HCT116 (cell line): ENCODE results near the gene TNFRSF14. TPM values are rescaled to one million over a fixed set of nuclear protein-coding genes. Genes with fewer than 3 reads are reported as not detected.

ENCODE experiments used
- ATAC-seq: fragments of 200-7000 bp; cut with Tn5 transposase; 2 replicates; pipeline ENCODE4 v1.9.1; 2020; ENCODE audit warnings: mild to moderate bottlenecking, moderate library complexity
- BruUV-seq: library from RNA; stranded (reverse); fragments of 400-500 nt; replicated peaks from 2 replicates; lab custom pipeline; 2021; lab: Mats Ljungman, UMichigan
- CTCF ChIA-PET: fragments of 300-600 bp; sonication (Branson Sonifier 250); formaldehyde crosslinking; loops from one replicate; lab custom pipeline; 2021; ENCODE audit warnings: antibody characterized with exemption; lab: Charles Lee
- POLR2A ChIA-PET: fragments of 300-600, 350-600 bp; sonication (Branson Sonifier 250); formaldehyde crosslinking; loops from one replicate; lab custom pipeline; 2021; ENCODE audit warnings: antibody characterized with exemption; lab: Charles Lee
- RAD21 ChIA-PET, 2 experiments: fragments of 300-600 bp; sonication (Branson Sonifier 250); formaldehyde crosslinking; loops; one replicate each; lab custom pipeline; 2023; ENCODE audit warnings: low total read pairs in 2 of 2; ENCODE audit not compliant: uncharacterized antibody in 2 of 2, unreplicated experiment in 2 of 2, low non-redundant PET in 1 of 2; lab: Charles Lee
- DNase-seq: peaks from one replicate; pipeline ENCODE4 v3.0.0-alpha.2; 2010; ENCODE audit warnings: low read depth, low spot score
- H2AFZ ChIP-seq: fragments of 200-600 bp; shearing (Covaris generic), sonication (generic); 2 replicates; pipeline ENCODE4 v1.6.1; 2017; ENCODE audit warnings: low read depth, mixed run types, mixed read lengths, antibody characterized with exemption, low read length; ENCODE audit not compliant: poor library complexity, severe bottlenecking
- H3K27ac ChIP-seq: 2 replicates; pipeline ENCODE4 v1.5.1; 2012; ENCODE audit warnings: low read depth, low read length
- H3K27me3 ChIP-seq: fragments of 200-600 bp; sonication (generic); 2 replicates; pipeline ENCODE4 v1.6.1; 2016; ENCODE audit warnings: mixed run types, low read length, mixed read lengths; ENCODE audit not compliant: insufficient read depth
- H3K36me3 ChIP-seq, 2 experiments: fragments of 200-500 bp in 1 of 2; fragments of 200-600 bp in 1 of 2; sonication (Bioruptor generic) in 1 of 2; sonication (generic) in 1 of 2; 2 replicates each; pipeline versions ENCODE4 v1.5.1 to v1.6.1; 2014 to 2016; ENCODE audit warnings: low read length in 2 of 2, inconsistent platforms in 1 of 2, mixed read lengths in 1 of 2, mixed run types in 1 of 2; ENCODE audit not compliant: insufficient read depth in 2 of 2, control insufficient read depth in 1 of 2
- H3K4me1 ChIP-seq, 2 experiments: fragments of 200-600 bp in 1 of 2; sonication (generic) in 1 of 2; 2 replicates each; pipeline versions ENCODE4 v1.5.1 to v1.6.1; 2012 to 2017; ENCODE audit warnings: low read length in 2 of 2, inconsistent platforms in 1 of 2, mild to moderate bottlenecking in 1 of 2, mixed read lengths in 1 of 2, mixed run types in 1 of 2, moderate library complexity in 1 of 2; ENCODE audit not compliant: insufficient read depth in 2 of 2, control insufficient read depth in 1 of 2
- H3K4me2 ChIP-seq: fragments of 200-600 bp; sonication (generic); 2 replicates; pipeline ENCODE4 v1.6.1; 2017; ENCODE audit warnings: mixed run types, low read length, mixed read lengths
- H3K4me3 ChIP-seq, 2 experiments: fragments of 200-600 bp in 1 of 2; sonication (generic) in 1 of 2; replicated peaks in 1 of 2; 2 replicates each; pipeline ENCODE4 v1.5.1; 2011 to 2016; ENCODE audit warnings: low read length in 2 of 2, control low read depth in 1 of 2, low read depth in 1 of 2, mild to moderate bottlenecking in 1 of 2, mixed read lengths in 1 of 2, mixed run types in 1 of 2
- H3K79me2 ChIP-seq: fragments of 200-600 bp; sonication (generic); 2 replicates; pipeline ENCODE4 v1.6.1; 2017; ENCODE audit warnings: mild to moderate bottlenecking, mixed run types, low read length, moderate library complexity, mixed read lengths; ENCODE audit not compliant: insufficient read depth
- H3K9ac ChIP-seq: fragments of 200-600 bp; sonication (generic); 2 replicates; pipeline ENCODE4 v1.6.1; 2016; ENCODE audit warnings: low read length, mixed read lengths
- H3K9me2 ChIP-seq: fragments of 200-600 bp; sonication (generic), shearing (Covaris generic); 2 replicates; pipeline ENCODE4 v1.6.1; 2017; ENCODE audit warnings: mixed run types, mild to moderate bottlenecking, moderate library complexity; ENCODE audit not compliant: insufficient read depth
- H3K9me3 ChIP-seq, 2 experiments: fragments of 200-500 bp in 1 of 2; fragments of 200-600 bp in 1 of 2; sonication (Bioruptor generic) in 1 of 2; sonication (generic) in 1 of 2; 2 replicates each; pipeline ENCODE4 v1.6.1; 2014 to 2017; ENCODE audit warnings: low read length in 2 of 2, mixed read lengths in 2 of 2, inconsistent platforms in 1 of 2, low read depth in 1 of 2, mild to moderate bottlenecking in 1 of 2, mixed run types in 1 of 2, moderate library complexity in 1 of 2; ENCODE audit not compliant: control insufficient read depth in 1 of 2, insufficient read depth in 1 of 2
- H4K20me1 ChIP-seq: fragments of 200-600 bp; sonication (generic), shearing (Covaris generic); 2 replicates; pipeline ENCODE4 v1.6.1; 2017; ENCODE audit warnings: mixed run types, mild to moderate bottlenecking, moderate library complexity; ENCODE audit not compliant: insufficient read depth
- CBX3 ChIP-seq: IDR thresholded peaks from 2 replicates; pipeline ENCODE4 v1.6.1; 2012; ENCODE audit warnings: low read depth
- EGR1 ChIP-seq: IDR thresholded peaks from 2 replicates; pipeline ENCODE4 v1.6.1; 2012; ENCODE audit warnings: low read depth
- ELF1 ChIP-seq: IDR thresholded peaks from 2 replicates; pipeline ENCODE4 v1.6.1; 2012; ENCODE audit warnings: low read depth, borderline replicate concordance
- FOSL1 ChIP-seq: IDR thresholded peaks from 2 replicates; pipeline ENCODE4 v1.6.1; 2012; ENCODE audit warnings: low read depth
- JUND ChIP-seq: IDR thresholded peaks from 2 replicates; pipeline ENCODE4 v1.6.1; 2012
- POLR2A ChIP-seq: IDR thresholded peaks from 2 replicates; pipeline ENCODE4 v1.7.0; 2011; ENCODE audit warnings: borderline replicate concordance; ENCODE audit not compliant: insufficient read depth, insufficient read length; ENCODE audit errors: extremely low read depth
- POLR2AphosphoS5 ChIP-seq: IDR thresholded peaks from 2 replicates; pipeline ENCODE4 v1.6.1; 2011; ENCODE audit warnings: mild to moderate bottlenecking, low read depth, low read length, moderate library complexity
- SIN3A ChIP-seq: IDR thresholded peaks from 2 replicates; pipeline ENCODE4 v1.6.1; 2012; ENCODE audit warnings: low read depth
- SRF ChIP-seq: IDR thresholded peaks from 2 replicates; pipeline ENCODE4 v1.6.1; 2012; ENCODE audit warnings: low read depth
- TCF7L2 ChIP-seq: IDR thresholded peaks from 2 replicates; pipeline ENCODE4 v1.7.0; 2011; ENCODE audit warnings: borderline replicate concordance, inconsistent platforms; ENCODE audit not compliant: insufficient read depth, insufficient read length; ENCODE audit errors: extremely low read depth
- ZFX ChIP-seq: fragments of 450-650 bp; IDR thresholded peaks from 2 replicates; pipeline ENCODE4 v1.6.1; 2017
- intact Hi-C: fragments of 100-400 bp; cut with micrococcal nuclease; formaldehyde crosslinking; loops from 2 replicates; pipeline ENCODE4 v1.10.0; 2022
- total RNA-seq: library from RNA; stranded (reverse); gene quantifications from one replicate; pipeline ENCODE4 v1.2.1, GENCODE V29; 2021; ENCODE audit not compliant: unreplicated experiment
- TF ChIP-seq, protein P1 (sequence below): IDR thresholded peaks from 2 replicates; pipeline ENCODE4 v1.6.1; 2012
- TF ChIP-seq, protein P2 (sequence below): IDR thresholded peaks from 2 replicates; pipeline ENCODE4 v1.6.1; 2012; ENCODE audit warnings: low read depth

TNFRSF14 gene
- total RNA-seq, 1 experiment from 2014 or later, result 0.66 TPM

GRCh38 chr1:2594641-2595131 is 38.5 kb downstream of the TNFRSF14 start:
- Histone ChIP-seq H3K27me3 (no peaks in the 10 kb centered on the region), H3K9me3 (no peaks in the 10 kb centered on the region), H3K9ac (no peak overlapping the region), H3K4me3 (no peak overlapping the region)
- CTCF ChIA-PET, result no interaction called here
- no TSS peak for BruUV-seq
- POLR2A ChIA-PET, result no interaction called here
- no peak for TF ChIP-seq JUND
- TF ChIP-seq CBX3, result no peak
- no peak for TF ChIP-seq ZFX
- no peak for TF ChIP-seq SIN3A
- TF ChIP-seq ELF1, result no peak
- TF ChIP-seq, protein P1, sequence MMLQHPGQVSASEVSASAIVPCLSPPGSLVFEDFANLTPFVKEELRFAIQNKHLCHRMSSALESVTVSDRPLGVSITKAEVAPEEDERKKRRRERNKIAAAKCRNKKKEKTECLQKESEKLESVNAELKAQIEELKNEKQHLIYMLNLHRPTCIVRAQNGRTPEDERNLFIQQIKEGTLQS, result no peak
- no peak for TF ChIP-seq FOSL1
- no peak for TF ChIP-seq POLR2AphosphoS5
- TF ChIP-seq, all 23 proteins: peak for 0
- no peak overlapping the region for H3K4me2 ChIP-seq
- DNase-seq, result no peak
- RAD21 ChIA-PET, result no interaction called here
- intact Hi-C loops, result no loop called here
- no peaks in the 10 kb centered on the region for H3K9me2 ChIP-seq
- no peaks in the 10 kb centered on the region for H3K79me2 ChIP-seq
- no peaks in the 10 kb centered on the region for H3K36me3 ChIP-seq
- no peak for ATAC-seq
- no peaks in the 10 kb centered on the region for H3K4me1 ChIP-seq
- no peaks in the 10 kb centered on the region for H4K20me1 ChIP-seq
- no peak overlapping the region for H3K27ac ChIP-seq
- no peak overlapping the region for H2AFZ ChIP-seq

- Histone ChIP-seq H3K9me3 (no peaks in the 10 kb centered on the region), H3K79me2 (no peaks in the 10 kb centered on the region), H4K20me1 (no peaks in the 10 kb centered on the region), H3K4me2 (no peak overlapping the region), H3K4me1 (no peaks in the 10 kb centered on the region), H3K9ac (no peak overlapping the region), H2AFZ (no peak overlapping the region), H3K4me3 (no peak overlapping the region), H3K36me3 (no peaks in the 10 kb centered on the region), H3K9me2 (no peaks in the 10 kb centered on the region), H3K27ac (no peak overlapping the region), H3K27me3 (no peaks in the 10 kb centered on the region)
- ChIA-PET CTCF (no interaction called here), POLR2A (no interaction called here), RAD21 (no interaction called here)
- ATAC-seq (no peak), DNase-seq (no peak)
- BruUV-seq, result no TSS peak
- intact Hi-C loops, result no loop called here
- no peak for TF ChIP-seq EGR1
- no peak for TF ChIP-seq TCF7L2
- no peak for TF ChIP-seq ELF1
- no peak for TF ChIP-seq POLR2A
- TF ChIP-seq SRF, result no peak
- TF ChIP-seq, protein P1, result no peak
- TF ChIP-seq, protein P2, sequence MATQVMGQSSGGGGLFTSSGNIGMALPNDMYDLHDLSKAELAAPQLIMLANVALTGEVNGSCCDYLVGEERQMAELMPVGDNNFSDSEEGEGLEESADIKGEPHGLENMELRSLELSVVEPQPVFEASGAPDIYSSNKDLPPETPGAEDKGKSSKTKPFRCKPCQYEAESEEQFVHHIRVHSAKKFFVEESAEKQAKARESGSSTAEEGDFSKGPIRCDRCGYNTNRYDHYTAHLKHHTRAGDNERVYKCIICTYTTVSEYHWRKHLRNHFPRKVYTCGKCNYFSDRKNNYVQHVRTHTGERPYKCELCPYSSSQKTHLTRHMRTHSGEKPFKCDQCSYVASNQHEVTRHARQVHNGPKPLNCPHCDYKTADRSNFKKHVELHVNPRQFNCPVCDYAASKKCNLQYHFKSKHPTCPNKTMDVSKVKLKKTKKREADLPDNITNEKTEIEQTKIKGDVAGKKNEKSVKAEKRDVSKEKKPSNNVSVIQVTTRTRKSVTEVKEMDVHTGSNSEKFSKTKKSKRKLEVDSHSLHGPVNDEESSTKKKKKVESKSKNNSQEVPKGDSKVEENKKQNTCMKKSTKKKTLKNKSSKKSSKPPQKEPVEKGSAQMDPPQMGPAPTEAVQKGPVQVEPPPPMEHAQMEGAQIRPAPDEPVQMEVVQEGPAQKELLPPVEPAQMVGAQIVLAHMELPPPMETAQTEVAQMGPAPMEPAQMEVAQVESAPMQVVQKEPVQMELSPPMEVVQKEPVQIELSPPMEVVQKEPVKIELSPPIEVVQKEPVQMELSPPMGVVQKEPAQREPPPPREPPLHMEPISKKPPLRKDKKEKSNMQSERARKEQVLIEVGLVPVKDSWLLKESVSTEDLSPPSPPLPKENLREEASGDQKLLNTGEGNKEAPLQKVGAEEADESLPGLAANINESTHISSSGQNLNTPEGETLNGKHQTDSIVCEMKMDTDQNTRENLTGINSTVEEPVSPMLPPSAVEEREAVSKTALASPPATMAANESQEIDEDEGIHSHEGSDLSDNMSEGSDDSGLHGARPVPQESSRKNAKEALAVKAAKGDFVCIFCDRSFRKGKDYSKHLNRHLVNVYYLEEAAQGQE, result no peak
- no peak for TF ChIP-seq SIN3A
Observed at GRCh38 chr1:2595261-2595811, 39.2 kb downstream of the TNFRSF14 start.
